ENCODE data around the gene CORO7.

The CORO7 gene

GRCh38 chr16:4426021-4426684 is 9.8 kb upstream of the CORO7 start:
- DNase-seq (ENCODE audit: low spot score): no peak

GRCh38 chr16:4425378-4426020 is 9.1 kb upstream of the CORO7 start, which contains the start of gene DNAJA3:
DNAJA3 (plus strand) TSS chr16:4425868; CDS start chr16:4425882, 14 bp downstream.
- peak; percentile 98 for DNase-seq (ENCODE audit: low spot score)

DNA sequence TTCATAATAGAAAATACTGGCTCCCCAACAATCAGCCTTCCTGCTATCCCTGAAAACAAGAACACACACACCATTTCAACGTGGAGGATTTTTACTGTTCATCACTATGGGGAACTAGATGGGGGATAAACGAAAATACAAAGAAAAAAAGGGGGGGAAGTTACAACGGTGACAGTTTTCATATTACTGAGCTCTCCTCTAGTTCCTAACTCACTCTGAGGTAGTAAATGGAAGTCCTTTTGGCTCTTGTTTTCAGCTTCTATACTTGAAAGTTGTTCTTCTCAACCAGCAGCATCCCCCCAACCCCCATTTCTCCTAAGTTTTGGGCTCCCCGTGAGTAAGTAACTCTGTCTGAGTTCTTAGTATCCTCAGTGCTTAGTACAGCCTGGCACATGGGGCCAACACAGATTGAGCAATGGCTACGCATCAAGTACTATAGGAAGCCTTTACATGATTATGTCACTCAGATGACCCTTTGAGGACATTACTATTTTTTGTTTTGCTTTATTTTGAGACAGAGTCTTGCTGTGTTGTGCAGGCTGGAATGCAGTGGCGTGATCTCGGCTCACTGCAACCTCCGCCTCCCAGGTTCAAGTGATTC is 4.2 kb upstream of the CORO7 start:
- DNase-seq (ENCODE audit: low spot score): no peak

- no peak for DNase-seq (ENCODE audit: low spot score)
These were observed 3.1 kb upstream of the CORO7 start for GRCh38 chr16:4419402-4419959.

- peak; percentile 79 for DNase-seq (ENCODE audit: low spot score)
These were observed 727 bp downstream of the CORO7 start for GRCh38 chr16:4415538-4416199.

DNA sequence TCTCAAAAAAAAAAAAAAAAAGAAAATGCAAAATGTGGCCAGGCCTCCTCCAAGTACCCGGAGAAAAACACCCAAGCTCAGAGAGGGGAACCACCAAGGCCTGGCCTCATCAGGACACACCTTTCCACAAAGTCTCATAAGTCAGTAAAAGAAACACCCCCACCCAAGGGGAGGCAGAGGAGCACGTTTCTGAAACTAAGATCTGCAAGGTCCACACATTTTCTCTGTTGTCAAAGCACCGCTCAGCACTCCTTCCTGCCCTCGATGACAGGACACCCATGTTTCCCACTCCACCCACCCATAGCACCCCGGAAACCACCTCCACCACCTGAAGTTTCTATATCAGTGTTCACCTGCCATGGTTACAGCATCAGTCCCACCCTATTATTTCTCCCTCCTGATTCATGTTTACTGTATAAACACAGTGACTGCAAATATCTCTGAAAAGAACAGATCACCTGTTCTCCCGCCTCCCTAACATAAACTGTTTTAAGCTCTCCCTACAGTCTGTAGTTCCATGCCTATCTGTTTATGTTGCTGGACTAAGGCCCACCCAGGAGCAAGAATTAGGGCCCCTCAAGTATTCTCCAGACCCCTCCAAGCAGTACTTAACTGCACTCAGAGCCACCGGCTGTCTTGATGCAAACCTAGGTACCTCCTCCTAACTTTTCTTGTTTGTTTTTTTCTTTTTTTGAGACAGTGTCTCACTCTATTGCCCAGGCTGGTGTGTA is 2.0 kb downstream of the CORO7 start:
- no peak for DNase-seq (ENCODE audit: low spot score)

- DNase-seq (ENCODE audit: low spot score): no peak
These were observed 3.5 kb downstream of the CORO7 start for GRCh38 chr16:4412854-4413253.

- DNase-seq (ENCODE audit: low spot score): no peak
These were observed 4.2 kb downstream of the CORO7 start for GRCh38 chr16:4412159-4412558.

- DNase-seq (ENCODE audit: low spot score): peak; percentile 96
These were observed 4.7 kb downstream of the CORO7 start for GRCh38 chr16:4411684-4412083.

DNA sequence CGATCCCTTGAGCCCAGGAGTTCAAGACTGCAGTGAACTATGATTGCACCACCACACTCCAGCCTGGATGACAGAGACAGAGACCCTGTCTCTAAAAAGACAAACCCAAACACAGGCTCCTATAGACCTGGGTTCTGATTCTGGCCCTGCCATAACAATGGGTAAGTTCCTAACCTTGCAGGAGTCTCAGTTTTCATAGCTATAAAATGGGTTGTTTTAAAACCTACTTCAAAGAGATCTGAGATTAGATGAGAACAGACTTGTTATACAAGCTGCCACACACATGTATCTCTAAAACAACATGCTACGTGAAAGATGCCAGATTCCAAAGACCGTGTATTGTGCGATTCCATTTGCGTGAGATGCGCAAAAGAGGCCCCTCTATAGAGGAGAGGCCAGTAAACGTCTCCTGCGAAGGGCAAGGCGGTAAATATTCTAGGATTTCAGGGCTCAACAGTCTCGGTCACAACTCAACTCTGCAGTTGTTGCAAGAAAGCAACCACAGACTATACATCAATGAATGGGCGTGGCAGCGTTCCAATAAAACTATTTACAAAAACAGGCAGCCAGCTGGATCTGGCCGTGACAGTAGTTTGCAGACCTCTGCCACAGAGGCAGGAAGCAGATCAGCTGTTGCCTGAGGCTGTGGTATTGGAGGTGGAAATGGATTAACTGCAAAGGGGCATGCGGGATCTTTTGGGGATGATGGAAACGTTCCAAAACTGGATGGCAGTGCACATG is 5.9 kb downstream of the CORO7 start:
- DNase-seq (ENCODE audit: low spot score): peak; percentile 89

DNA sequence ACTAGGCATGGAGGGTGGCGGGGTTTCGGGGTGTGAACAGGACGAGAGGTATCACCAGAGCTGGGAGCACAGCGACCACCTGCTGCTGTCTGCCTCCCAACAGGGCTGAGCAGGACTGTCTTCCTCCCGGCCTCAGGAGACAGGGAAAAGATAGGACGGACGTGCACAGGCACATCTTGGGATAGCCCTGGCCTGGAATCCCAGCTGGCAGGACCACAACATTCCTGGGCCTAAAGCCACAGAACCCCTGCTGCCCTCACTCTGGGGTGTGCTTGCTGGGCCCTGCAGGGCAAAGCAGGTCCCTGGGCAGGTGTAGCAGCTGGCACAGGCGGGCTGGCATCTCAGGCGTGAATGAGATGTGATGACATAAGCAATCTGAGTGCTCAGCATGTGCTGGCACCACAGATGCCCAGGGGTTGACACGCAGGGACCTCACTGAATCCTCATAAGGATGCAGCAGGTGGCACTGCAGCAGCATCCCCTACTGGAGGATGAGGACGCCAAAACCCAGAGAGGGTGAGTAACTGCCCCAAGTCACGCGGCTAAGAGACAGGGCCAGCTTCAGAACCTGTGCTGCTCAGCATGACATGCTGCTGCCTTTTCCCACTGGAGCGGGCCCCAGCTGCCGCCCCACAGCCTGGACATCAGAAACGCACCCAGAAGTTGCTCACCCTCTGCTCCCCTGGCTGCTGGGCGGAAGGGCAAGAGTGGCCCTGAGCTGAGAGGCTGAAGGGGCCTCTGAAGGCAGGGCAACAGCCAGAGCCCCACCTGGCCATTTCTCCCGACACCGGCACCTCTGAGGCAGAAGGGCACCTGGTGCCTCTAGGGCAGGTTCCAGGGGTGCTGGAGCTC is 7.1 kb downstream of the CORO7 start:
- no peak for DNase-seq (ENCODE audit: low spot score)

DNA sequence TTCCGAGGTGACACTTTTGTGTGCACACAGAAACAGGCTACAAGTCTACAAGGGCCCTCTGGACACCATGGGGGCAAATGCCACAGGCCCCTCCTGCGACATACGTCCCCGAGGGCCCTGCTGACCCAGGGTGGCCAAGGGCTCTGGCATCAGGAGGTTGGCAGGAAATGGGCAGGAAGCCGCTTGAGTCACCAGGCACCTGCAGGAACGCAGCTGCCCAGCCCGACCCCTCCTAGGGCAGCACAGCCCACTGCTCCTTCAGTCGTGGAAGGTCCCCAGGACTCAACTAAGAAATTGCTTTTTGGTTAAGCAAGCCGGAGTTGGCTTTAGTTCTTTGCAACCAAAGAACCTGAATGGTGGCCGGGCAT is 8.1 kb downstream of the CORO7 start:
- DNase-seq (ENCODE audit: low spot score): no peak

GRCh38 chr16:4407543-4408322 is 8.7 kb downstream of the CORO7 start:
- DNase-seq (ENCODE audit: low spot score): no peak

DNA sequence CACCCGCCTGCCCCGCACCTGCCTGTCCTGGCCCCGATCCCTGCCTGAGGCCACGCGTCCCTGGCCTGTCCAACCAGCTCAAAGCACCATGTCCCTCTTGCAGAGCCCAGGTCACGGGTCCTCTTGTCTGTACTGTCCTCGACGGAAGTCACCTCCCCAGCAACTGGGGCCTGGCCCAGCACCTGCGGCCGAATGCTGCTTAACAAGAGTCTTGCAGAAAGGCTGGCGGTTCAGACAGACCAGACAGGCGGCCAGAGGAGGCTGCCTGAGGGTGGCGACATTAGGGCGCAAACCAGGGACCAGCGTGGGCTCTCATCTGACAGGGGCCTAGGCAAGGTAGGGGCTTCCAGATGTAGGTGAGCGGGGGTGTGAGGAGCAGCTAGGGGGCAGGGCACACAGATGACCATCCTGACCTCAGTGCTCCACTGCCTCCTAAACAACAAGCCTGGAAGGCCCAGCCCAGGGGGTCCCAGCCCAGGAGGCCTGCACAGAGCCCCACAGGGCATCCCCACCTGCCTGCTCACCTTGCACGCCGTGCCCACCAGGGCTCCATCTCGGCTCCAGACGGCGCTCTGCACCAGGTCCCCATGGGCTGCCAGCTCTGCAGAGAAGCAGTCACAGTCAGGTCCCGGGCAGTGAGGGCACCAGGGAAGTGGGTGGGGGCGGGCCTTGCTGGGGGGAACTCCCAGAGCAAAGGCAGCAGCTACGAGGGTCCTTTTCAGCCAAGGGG is 11.3 kb downstream of the CORO7 start:
- no peak for DNase-seq (ENCODE audit: low spot score)

- DNase-seq (ENCODE audit: low spot score): no peak
These were observed 12.0 kb downstream of the CORO7 start for GRCh38 chr16:4404247-4404966.

GRCh38 chr16:4403133-4403949 is 13.1 kb downstream of the CORO7 start:
- no peak for DNase-seq (ENCODE audit: low spot score)
